Nephron (organoid): ENCODE measurements around the gene EML3.

ENCODE experiments used
- H3K27ac Mint-ChIP-seq, 3 experiments: 2 replicates each; pipeline ENCODE4 v1.8.0; 2020; ENCODE audit warnings: mixed read lengths in 3 of 3, mild to moderate bottlenecking in 2 of 3, moderate library complexity in 1 of 3
- H3K27me3 Mint-ChIP-seq: 2 replicates; pipeline ENCODE4 v1.8.0; 2021; ENCODE audit warnings: low read depth, mild to moderate bottlenecking, moderate library complexity, mixed read lengths
- H3K36me3 Mint-ChIP-seq: 2 replicates; pipeline ENCODE4 v1.8.0; 2020; ENCODE audit warnings: low read depth, mixed read lengths
- H3K4me1 Mint-ChIP-seq: 2 replicates; pipeline ENCODE4 v1.8.0; 2020; ENCODE audit warnings: mixed read lengths
- H3K4me3 Mint-ChIP-seq, 3 experiments: 2 replicates each; pipeline ENCODE4 v1.8.0; 2020; ENCODE audit warnings: mild to moderate bottlenecking in 3 of 3, mixed read lengths in 3 of 3, moderate library complexity in 2 of 3
- H3K9me3 Mint-ChIP-seq: 2 replicates; pipeline ENCODE4 v1.8.0; 2020; ENCODE audit warnings: mixed read lengths
- TF ChIP-seq, protein P1 (sequence below), 3 experiments: fragments of 200-600 bp; sonication (generic); IDR thresholded peaks; one replicate each; pipeline ENCODE4 v1.5.0; 2021; ENCODE audit warnings: antibody characterized with exemption in 3 of 3; ENCODE audit not compliant: unreplicated experiment in 3 of 3

EML3 gene

DNA sequence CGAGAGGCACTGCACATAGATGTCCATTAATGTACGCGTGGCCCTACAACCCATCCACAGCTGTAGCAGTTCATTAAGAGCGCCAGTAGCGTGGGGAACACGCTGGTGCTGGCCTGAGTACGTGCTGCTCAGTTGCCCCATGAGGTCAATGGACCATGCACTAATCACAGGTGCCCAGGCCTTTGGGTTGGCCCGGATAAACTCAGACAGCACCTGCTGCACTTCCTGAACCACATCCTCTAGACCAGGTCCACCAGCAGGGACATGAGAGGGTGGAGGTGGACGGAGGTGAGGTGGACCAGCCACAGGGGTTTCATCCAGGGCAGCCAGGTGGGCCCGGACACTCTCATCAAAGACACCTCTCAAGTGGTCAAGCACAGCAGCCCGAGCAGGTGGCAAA is 36.9 kb upstream of the EML3 start:
- no peaks in the 10 kb centered on the region for H3K27me3 Mint-ChIP-seq
- H3K4me3 Mint-ChIP-seq: peak overlapping the region in 1 of 3 experiments; percentile 58
- TF ChIP-seq, protein P1, sequence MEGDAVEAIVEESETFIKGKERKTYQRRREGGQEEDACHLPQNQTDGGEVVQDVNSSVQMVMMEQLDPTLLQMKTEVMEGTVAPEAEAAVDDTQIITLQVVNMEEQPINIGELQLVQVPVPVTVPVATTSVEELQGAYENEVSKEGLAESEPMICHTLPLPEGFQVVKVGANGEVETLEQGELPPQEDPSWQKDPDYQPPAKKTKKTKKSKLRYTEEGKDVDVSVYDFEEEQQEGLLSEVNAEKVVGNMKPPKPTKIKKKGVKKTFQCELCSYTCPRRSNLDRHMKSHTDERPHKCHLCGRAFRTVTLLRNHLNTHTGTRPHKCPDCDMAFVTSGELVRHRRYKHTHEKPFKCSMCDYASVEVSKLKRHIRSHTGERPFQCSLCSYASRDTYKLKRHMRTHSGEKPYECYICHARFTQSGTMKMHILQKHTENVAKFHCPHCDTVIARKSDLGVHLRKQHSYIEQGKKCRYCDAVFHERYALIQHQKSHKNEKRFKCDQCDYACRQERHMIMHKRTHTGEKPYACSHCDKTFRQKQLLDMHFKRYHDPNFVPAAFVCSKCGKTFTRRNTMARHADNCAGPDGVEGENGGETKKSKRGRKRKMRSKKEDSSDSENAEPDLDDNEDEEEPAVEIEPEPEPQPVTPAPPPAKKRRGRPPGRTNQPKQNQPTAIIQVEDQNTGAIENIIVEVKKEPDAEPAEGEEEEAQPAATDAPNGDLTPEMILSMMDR (IDR thresholded peaks at IDR 0.05; ENCODE audit: unreplicated experiment in 3 of 3): no peak
- H3K9me3 Mint-ChIP-seq: no peaks in the 10 kb centered on the region
- no peak overlapping the region for H3K27ac Mint-ChIP-seq
- peaks cover 27% of the 10 kb centered on the region for H3K4me1 Mint-ChIP-seq
- peaks cover 7% of the 10 kb centered on the region for H3K36me3 Mint-ChIP-seq

DNA sequence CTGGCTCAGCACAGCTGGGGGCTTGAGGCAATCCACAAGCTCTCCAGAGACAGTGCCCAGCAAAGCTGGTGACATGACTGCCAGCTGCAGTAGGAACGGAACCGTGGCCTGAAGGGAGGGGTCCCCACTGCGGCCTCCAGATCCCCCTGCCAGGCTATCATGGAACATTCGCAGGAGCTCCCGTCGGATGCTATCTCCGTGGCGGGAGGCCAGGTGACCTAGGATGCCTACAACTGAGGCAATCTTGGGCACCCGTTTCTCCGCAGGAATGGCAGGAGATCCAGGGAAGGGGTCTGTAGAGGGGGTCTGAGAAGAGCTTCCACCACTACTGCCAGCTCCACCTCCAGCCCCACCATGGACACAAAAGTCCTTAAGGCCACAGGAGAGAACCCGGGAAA is 36.4 kb upstream of the EML3 start:
- Mint-ChIP-seq H3K4me1 (peaks cover 27% of the 10 kb centered on the region), H3K27me3 (no peaks in the 10 kb centered on the region), H3K4me3 (peak overlapping the region in 2 of 3 experiments; percentile 9 to 24), H3K27ac (no peak overlapping the region), H3K9me3 (no peaks in the 10 kb centered on the region), H3K36me3 (peaks cover 11% of the 10 kb centered on the region)
- TF ChIP-seq, protein P1 (IDR thresholded peaks at IDR 0.05; ENCODE audit: unreplicated experiment in 3 of 3): no peak

DNA sequence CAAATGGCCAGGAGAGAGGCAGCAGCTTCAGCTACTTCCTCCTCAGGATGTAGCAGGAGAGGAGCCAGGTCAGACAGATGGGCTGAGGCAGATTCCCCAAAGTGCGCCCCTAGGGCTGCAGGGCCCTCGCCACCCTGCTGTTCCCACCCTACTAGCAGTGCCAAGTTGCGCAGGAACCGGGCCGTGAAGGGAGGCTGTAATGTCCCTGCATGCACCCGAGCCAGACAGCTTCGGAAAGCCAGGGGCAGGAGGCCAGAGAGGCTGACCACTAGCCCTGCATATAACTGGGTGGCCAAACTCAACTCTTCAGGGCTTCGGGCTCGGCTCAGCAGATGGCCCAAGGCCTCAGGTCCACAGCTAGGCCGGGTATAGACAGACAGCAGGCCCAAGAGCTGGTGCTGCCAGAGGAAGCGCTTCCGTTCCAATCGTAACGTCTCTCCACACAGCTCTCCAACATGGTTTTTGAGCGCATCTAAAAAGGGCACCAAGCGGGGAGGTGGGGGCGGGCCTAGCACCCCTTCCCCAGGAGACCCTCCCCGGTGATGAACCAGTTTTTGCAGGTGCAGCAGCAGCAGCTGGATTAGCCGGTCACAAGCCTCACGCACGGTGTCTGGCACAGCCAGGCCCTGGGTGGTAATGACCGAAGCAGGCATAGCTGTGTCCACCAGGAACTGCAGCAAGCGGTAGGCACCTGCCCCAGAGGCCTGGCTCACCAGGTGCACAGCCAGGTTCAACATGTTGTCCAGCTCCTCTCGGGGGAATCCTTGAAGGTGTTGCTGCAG is 35.8 kb upstream of the EML3 start:
- Mint-ChIP-seq H3K4me3 (no peak overlapping the region), H3K9me3 (no peaks in the 10 kb centered on the region), H3K36me3 (peaks cover 12% of the 10 kb centered on the region), H3K27me3 (no peaks in the 10 kb centered on the region), H3K4me1 (peaks cover 25% of the 10 kb centered on the region), H3K27ac (no peak overlapping the region)
- TF ChIP-seq, protein P1 (IDR thresholded peaks at IDR 0.05; ENCODE audit: unreplicated experiment in 3 of 3): no peak

DNA sequence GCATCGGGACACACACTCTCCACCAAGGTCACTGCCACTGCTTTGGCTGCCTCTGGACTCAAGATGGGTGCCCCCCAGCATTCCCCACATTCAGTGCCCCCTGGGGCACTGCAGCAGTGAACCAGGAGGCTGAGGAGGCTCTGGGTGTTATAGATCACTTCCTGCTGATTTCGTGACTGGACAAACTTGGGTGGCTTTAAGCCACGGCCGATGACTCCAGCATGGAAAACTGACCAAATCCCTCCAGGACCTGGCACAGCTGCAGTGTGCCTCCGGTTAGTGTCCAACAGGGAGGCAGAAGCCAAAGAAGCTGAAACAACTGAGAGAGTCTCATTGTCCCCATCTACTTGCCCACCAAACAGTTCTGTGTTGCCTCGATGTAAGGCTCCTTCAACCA is 35.0 kb upstream of the EML3 start:
- Mint-ChIP-seq H3K36me3 (peaks cover 12% of the 10 kb centered on the region), H3K27me3 (no peaks in the 10 kb centered on the region), H3K4me1 (peaks cover 20% of the 10 kb centered on the region), H3K9me3 (no peaks in the 10 kb centered on the region), H3K27ac (no peak overlapping the region), H3K4me3 (peak overlapping the region; percentile 29 to 34 (median 30))
- TF ChIP-seq, protein P1 (IDR thresholded peaks at IDR 0.05; ENCODE audit: unreplicated experiment in 3 of 3): no peak

DNA sequence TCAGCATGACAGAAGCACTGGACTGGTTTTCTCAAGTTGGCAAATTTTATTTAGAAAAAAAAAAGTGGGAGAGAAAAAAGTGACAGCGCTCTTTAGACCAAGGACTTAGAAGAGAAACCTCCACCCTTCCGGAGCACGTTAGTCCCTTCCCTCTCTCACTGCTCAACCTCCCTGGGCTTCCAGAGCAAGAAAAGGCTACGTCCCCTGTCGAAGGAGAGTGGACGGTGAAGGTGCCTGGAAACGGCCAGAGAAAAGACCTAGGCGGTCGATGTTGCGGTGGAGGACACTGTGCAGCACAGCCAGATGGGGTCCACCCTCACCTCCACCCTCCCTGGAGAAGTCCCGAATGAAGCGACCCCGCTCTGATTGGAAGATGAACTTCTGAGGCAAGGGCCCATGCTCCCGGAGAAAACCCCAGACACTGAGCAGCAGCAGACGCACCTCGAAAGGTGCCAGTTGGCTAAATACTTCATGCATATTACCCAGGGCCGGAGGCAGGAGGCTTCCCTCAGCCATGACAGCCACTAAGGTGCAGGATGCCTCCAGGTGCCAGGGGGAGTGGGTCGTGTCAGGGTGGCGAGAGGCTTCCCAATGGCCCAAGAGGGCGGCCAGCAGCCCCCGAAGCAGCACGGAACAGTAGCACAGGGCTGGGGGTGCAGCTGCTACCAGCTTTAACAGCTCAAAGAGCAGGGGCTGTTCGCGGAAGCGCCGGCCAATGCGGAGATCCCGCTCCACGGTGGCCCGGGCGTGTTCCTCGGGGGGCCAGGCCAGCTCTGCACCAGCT is 34.4 kb upstream of the EML3 start:
- Mint-ChIP-seq H3K4me1 (peaks cover 15% of the 10 kb centered on the region), H3K9me3 (no peaks in the 10 kb centered on the region), H3K4me3 (peak overlapping the region; percentile 98 to 100 (median 99)), H3K27ac (peak overlapping the region; percentile 85 to 99 (median 94)), H3K27me3 (no peaks in the 10 kb centered on the region), H3K36me3 (peaks cover 12% of the 10 kb centered on the region)
- TF ChIP-seq, protein P1 (IDR thresholded peaks at IDR 0.05; ENCODE audit: unreplicated experiment in 3 of 3): no peak
